K562 (cell line): ENCODE measurements around the gene PTPN18. TPM values are rescaled to one million over a fixed set of nuclear protein-coding genes. Genes with fewer than 3 reads are reported as not detected.

ENCODE experiments used
- BHLHE40 ChIP-seq: IDR thresholded peaks from 2 replicates; pipeline ENCODE4 v1.6.1; 2011; ENCODE audit warnings: low read length, improper control_type of control experiment
- CBX5 ChIP-seq: IDR thresholded peaks from 2 replicates; pipeline ENCODE4 v1.6.1; 2014; ENCODE audit warnings: low read depth, borderline replicate concordance
- ETV6 ChIP-seq, 3 experiments: fragments of 150-350 bp in 1 of 3; sonication (generic) in 1 of 3; formaldehyde crosslinking in 1 of 3; IDR thresholded peaks; 2 replicates each; pipeline versions ENCODE4 v1.6.1 to v1.8.0; 2014 to 2022; ENCODE audit warnings: borderline replicate concordance in 2 of 3, low read depth in 2 of 3, antibody characterized with exemption in 1 of 3, low read length in 1 of 3, mild to moderate bottlenecking in 1 of 3, missing genetic modification reagents in 1 of 3
- HNRNPK ChIP-seq: fragments of 200-400 bp; formaldehyde crosslinking; IDR thresholded peaks from one replicate; pipeline ENCODE4 v1.6.1; 2018; ENCODE audit warnings: mild to moderate bottlenecking, low read depth, low read length; ENCODE audit not compliant: poor library complexity, severe bottlenecking
- HNRNPL ChIP-seq: fragments of 200-400 bp; formaldehyde crosslinking; IDR thresholded peaks from 2 replicates; pipeline ENCODE4 v1.6.1; 2017; ENCODE audit warnings: low read depth, mild to moderate bottlenecking, low read length
- MAFK ChIP-seq: IDR thresholded peaks from 2 replicates; pipeline ENCODE4 v1.6.1; 2011; ENCODE audit warnings: low read length, improper control_type of control experiment
- POLR3A ChIP-seq: IDR thresholded peaks from 2 replicates; pipeline ENCODE4 v1.6.1; 2011; ENCODE audit warnings: borderline replicate concordance, mild to moderate bottlenecking, moderate library complexity; ENCODE audit not compliant: insufficient read length, insufficient read depth; ENCODE audit errors: extremely low read depth
- polyA plus RNA-seq, 8 experiments: library from polyadenylated mRNA; depleted of rRNA in 4 of 8; stranded (reverse) in 5 of 8; unstranded in 3 of 8; fragments of >200 nt; fragmentation: Nextera tagmentation in 2 of 8; fragmentation: Illumina TruSeq in 1 of 8; extraction: Ambion mirVana in 2 of 8; extraction: Trizol in 1 of 8; gene quantifications; 2 replicates each; pipeline versions ENCODE4 v1.2.1 to v1.2.3, GENCODE V29; 2011 to 2014; ENCODE audit warnings: inconsistent platforms in 1 of 8, missing spikeins in 1 of 8
- total RNA-seq, 7 experiments: library from RNA; depleted of rRNA in 6 of 7; stranded (reverse); fragments of >200 nt in 6 of 7; fragmentation: Illumina TruSeq in 2 of 7; extraction: Trizol in 2 of 7; gene quantifications; 2 replicates each; pipeline versions ENCODE4 v1.2.1 to v1.2.3, GENCODE V29; 2011 to 2021; ENCODE audit warnings: low replicate concordance in 1 of 7
- TF ChIP-seq, protein P1 (sequence below): fragments of 450-650 bp; IDR thresholded peaks from 2 replicates; pipeline ENCODE4 v1.6.1; 2016; ENCODE audit warnings: low read depth
- TF ChIP-seq, protein P2 (sequence below): sonication (generic); formaldehyde crosslinking; IDR thresholded peaks from 2 replicates; pipeline ENCODE4 v1.9.0; 2022; ENCODE audit warnings: mild to moderate bottlenecking, missing genetic modification reagents
- TF ChIP-seq, protein P3 (sequence below): fragments of 250-450 bp; sonication (Bioruptor Pico); IDR thresholded peaks from 2 replicates; pipeline ENCODE4 v1.4.0; 2020; ENCODE audit warnings: borderline replicate concordance
- TF ChIP-seq, protein P4 (sequence below): sonication (generic); formaldehyde crosslinking; IDR thresholded peaks from 2 replicates; pipeline ENCODE4 v1.8.0; 2022; ENCODE audit warnings: mild to moderate bottlenecking, missing genetic modification reagents
- TF ChIP-seq, protein P5 (sequence below): fragments of 250-450 bp; sonication (Bioruptor Pico); IDR thresholded peaks from 2 replicates; pipeline ENCODE4 v1.5.0; 2022; ENCODE audit warnings: mild to moderate bottlenecking

The PTPN18 gene
- total and polyA plus RNA-seq, 9 of the 15 experiments (the other 6 are each of a cell fraction or from before 2014, with no cell fraction given) = 11.6 to 90.7 (median 49.6) TPM

DNA sequence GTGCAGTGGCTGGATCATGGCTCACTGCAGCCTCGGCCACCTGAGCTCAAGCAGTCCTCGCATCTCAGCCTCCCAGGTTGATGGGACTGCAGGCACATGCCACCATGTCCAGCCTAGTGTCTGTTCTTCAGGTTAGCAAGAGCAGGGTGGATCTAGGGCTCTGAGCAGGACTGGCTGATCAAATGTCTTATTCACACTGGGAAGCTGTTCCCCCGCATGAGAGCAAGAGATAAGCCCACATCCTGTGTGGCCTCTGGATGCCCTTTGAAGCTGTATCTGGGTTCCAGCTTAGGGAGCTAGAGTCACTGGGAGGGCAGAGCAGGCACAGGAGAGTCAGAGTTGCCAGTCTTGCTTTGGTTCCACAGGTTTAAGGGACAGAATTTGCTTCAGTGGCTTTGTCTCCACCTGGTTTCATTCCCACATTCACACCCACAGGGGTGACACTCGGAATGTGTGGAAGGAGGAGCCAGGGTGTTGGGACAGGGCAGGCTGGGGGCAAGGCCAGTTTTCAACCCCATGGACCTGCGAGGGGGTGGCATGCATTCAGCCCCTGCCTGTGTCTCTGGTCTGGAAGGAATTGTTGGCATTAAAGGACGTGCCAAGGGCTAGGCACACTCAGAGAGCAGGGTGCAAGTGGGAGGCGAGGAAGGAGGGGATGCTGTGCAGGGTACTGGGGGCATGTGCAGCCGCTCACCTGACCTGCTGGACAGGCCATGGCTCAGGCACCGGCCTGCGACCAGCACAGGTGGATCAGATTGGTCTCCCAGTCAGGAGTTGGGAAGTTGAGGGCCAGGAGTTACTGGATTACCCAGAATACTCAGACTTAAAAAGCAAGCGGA lies 24.5 kb downstream of the PTPN18 start (continued):
- TF ChIP-seq, protein P1, sequence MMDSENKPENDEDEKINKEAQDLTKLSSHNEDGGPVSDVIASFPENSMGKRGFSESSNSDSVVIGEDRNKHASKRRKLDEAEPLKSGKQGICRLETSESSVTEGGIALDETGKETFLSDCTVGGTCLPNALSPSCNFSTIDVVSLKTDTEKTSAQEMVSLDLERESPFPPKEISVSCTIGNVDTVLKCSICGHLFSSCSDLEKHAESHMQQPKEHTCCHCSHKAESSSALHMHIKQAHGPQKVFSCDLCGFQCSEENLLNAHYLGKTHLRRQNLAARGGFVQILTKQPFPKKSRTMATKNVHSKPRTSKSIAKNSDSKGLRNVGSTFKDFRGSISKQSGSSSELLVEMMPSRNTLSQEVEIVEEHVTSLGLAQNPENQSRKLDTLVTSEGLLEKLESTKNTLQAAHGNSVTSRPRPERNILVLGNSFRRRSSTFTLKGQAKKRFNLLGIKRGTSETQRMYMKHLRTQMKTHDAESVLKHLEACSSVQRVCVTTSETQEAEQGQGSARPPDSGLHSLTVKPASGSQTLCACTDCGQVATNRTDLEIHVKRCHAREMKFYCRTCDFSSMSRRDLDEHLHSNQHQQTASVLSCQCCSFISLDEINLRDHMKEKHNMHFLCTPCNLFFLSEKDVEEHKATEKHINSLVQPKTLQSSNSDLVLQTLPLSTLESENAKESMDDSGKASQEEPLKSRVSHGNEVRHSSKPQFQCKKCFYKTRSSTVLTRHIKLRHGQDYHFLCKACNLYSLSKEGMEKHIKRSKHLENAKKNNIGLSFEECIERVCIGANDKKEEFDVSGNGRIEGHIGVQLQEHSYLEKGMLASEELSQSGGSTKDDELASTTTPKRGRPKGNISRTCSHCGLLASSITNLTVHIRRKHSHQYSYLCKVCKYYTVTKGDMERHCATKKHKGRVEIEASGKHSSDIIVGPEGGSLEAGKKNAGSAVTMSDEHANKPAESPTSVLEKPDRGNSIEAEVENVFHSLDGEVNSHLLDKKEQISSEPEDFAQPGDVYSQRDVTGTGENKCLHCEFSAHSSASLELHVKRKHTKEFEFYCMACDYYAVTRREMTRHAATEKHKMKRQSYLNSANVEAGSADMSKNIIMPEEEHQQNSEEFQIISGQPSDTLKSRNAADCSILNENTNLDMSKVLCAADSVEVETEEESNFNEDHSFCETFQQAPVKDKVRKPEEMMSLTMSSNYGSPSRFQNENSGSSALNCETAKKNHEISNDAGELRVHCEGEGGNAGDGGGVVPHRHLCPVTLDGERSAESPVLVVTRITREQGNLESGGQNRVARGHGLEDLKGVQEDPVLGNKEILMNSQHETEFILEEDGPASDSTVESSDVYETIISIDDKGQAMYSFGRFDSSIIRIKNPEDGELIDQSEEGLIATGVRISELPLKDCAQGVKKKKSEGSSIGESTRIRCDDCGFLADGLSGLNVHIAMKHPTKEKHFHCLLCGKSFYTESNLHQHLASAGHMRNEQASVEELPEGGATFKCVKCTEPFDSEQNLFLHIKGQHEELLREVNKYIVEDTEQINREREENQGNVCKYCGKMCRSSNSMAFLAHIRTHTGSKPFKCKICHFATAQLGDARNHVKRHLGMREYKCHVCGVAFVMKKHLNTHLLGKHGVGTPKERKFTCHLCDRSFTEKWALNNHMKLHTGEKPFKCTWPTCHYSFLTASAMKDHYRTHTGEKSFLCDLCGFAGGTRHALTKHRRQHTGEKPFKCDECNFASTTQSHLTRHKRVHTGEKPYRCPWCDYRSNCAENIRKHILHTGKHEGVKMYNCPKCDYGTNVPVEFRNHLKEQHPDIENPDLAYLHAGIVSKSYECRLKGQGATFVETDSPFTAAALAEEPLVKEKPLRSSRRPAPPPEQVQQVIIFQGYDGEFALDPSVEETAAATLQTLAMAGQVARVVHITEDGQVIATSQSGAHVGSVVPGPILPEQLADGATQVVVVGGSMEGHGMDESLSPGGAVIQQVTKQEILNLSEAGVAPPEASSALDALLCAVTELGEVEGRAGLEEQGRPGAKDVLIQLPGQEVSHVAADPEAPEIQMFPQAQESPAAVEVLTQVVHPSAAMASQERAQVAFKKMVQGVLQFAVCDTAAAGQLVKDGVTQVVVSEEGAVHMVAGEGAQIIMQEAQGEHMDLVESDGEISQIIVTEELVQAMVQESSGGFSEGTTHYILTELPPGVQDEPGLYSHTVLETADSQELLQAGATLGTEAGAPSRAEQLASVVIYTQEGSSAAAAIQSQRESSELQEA = no peak
- TF ChIP-seq, protein P2, sequence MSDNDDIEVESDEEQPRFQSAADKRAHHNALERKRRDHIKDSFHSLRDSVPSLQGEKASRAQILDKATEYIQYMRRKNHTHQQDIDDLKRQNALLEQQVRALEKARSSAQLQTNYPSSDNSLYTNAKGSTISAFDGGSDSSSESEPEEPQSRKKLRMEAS = peak; percentile 63
- TF ChIP-seq, protein P3, sequence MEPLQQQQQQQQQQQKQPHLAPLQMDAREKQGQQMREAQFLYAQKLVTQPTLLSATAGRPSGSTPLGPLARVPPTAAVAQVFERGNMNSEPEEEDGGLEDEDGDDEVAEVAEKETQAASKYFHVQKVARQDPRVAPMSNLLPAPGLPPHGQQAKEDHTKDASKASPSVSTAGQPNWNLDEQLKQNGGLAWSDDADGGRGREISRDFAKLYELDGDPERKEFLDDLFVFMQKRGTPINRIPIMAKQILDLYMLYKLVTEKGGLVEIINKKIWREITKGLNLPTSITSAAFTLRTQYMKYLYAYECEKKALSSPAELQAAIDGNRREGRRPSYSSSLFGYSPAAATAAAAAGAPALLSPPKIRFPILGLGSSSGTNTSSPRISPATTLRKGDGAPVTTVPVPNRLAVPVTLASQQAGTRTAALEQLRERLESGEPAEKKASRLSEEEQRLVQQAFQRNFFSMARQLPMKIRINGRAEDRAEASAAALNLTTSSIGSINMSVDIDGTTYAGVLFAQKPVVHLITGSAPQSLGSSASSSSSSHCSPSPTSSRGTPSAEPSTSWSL (CRISPR knock-in tag) = no peak
- no peak for TF ChIP-seq POLR3A
- TF ChIP-seq ETV6 (IDR thresholded peaks at IDR 0.05; ENCODE audit: borderline replicate concordance in 1 of 2, low read depth in 2 of 2, low read length in 1 of 2) = no peak
- TF ChIP-seq ETV6 (CRISPR knock-in tag; IDR thresholded peaks at IDR 0.05; ENCODE audit: borderline replicate concordance) = no peak
- TF ChIP-seq MAFK = no peak
- TF ChIP-seq, protein P4, sequence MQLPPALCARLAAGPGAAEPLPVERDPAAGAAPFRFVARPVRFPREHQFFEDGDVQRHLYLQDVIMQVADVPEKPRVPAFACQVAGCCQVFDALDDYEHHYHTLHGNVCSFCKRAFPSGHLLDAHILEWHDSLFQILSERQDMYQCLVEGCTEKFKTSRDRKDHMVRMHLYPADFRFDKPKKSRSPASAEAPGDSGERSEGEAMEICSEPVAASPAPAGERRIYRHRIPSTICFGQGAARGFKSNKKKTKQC = no peak
- peak; percentile 87 for TF ChIP-seq HNRNPL
- TF ChIP-seq, protein P5, sequence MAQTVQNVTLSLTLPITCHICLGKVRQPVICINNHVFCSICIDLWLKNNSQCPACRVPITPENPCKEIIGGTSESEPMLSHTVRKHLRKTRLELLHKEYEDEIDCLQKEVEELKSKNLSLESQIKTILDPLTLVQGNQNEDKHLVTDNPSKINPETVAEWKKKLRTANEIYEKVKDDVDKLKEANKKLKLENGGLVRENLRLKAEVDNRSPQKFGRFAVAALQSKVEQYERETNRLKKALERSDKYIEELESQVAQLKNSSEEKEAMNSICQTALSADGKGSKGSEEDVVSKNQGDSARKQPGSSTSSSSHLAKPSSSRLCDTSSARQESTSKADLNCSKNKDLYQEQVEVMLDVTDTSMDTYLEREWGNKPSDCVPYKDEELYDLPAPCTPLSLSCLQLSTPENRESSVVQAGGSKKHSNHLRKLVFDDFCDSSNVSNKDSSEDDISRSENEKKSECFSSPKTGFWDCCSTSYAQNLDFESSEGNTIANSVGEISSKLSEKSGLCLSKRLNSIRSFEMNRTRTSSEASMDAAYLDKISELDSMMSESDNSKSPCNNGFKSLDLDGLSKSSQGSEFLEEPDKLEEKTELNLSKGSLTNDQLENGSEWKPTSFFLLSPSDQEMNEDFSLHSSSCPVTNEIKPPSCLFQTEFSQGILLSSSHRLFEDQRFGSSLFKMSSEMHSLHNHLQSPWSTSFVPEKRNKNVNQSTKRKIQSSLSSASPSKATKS (CRISPR knock-in tag) = no peak
- peak; percentile 24; the same call in 1 of the 2 replicates for TF ChIP-seq BHLHE40
- TF ChIP-seq CBX5 = 0 out of 2 replicates have a peak, but pooled peaks have one; percentile 21
- TF ChIP-seq HNRNPK = no peak
